Cardiac fibroblast (primary cell): Measurements from ENCODE around the gene MRTFB.

Experiments used
- DNase-seq, 2 donors: peaks; one replicate each; pipeline versions ENCODE4 v3.0.0 to v3.0.0-alpha.2; 2010; ENCODE audit warnings: low read depth in 2 of 2
- H3K4me3 ChIP-seq, 2 donors: replicated peaks in 1 of 2; 1 replicate in 1 of 2; 2 replicates in 1 of 2; pipeline ENCODE4 v1.5.1; 2011; ENCODE audit warnings: low read depth in 2 of 2, low read length in 2 of 2, mild to moderate bottlenecking in 2 of 2, moderate library complexity in 1 of 2
- TF ChIP-seq, protein P1 (sequence below): IDR thresholded peaks from one replicate; pipeline ENCODE4 v1.5.1; 2011; ENCODE audit warnings: low read depth, mild to moderate bottlenecking, low read length, inconsistent platforms

Gene MRTFB

DNA sequence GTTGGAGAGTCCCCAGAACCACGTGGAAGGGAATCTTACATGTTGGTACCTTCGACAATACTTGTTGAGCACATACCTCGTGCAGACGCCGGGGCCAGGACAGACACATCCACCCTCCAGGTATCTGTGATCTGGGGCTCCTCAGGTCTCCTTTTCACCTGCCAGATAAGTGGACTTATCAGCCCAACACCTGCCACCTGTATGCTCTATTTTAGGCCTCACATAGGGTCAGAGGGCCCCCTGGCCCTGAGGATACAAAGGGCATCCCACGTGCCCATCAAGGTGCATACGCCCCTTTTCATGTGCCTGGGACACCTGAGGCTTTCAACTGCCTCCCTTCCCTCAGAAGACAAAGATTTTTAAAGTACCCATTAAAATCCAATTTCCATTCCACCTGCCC, 212.7 kb downstream of the MRTFB start:
- DNase-seq, result no peak
- H3K4me3 ChIP-seq, result no peak overlapping the region
- TF ChIP-seq, protein P1, sequence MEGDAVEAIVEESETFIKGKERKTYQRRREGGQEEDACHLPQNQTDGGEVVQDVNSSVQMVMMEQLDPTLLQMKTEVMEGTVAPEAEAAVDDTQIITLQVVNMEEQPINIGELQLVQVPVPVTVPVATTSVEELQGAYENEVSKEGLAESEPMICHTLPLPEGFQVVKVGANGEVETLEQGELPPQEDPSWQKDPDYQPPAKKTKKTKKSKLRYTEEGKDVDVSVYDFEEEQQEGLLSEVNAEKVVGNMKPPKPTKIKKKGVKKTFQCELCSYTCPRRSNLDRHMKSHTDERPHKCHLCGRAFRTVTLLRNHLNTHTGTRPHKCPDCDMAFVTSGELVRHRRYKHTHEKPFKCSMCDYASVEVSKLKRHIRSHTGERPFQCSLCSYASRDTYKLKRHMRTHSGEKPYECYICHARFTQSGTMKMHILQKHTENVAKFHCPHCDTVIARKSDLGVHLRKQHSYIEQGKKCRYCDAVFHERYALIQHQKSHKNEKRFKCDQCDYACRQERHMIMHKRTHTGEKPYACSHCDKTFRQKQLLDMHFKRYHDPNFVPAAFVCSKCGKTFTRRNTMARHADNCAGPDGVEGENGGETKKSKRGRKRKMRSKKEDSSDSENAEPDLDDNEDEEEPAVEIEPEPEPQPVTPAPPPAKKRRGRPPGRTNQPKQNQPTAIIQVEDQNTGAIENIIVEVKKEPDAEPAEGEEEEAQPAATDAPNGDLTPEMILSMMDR, result no peak

GRCh38 chr16:14284371-14284770, 213.3 kb downstream of the MRTFB start:
- DNase-seq, result no peak
- TF ChIP-seq, protein P1, result no peak

GRCh38 chr16:14284930-14285512, 213.9 kb downstream of the MRTFB start:
- H3K4me3 ChIP-seq, result peak overlapping the region; percentile 76 to 86
- TF ChIP-seq, protein P1, result peak; percentile 42
- peak; percentile 77 to 82 for DNase-seq

More at GRCh38 chr16:14284371-14284770, 213.3 kb downstream of the MRTFB start:
- H3K4me3 ChIP-seq, result no peak overlapping the region

GRCh38 chr16:14285513-14286367, 214.6 kb downstream of the MRTFB start:
- TF ChIP-seq, protein P1, result no peak
- peak overlapping the region; percentile 76 to 86 for H3K4me3 ChIP-seq
- DNase-seq, result peak; percentile 96 to 97

GRCh38 chr16:14286368-14287230, 215.5 kb downstream of the MRTFB start:
- TF ChIP-seq, protein P1, result no peak
- DNase-seq, result peak in 1 of 2 donors; percentile 57
- H3K4me3 ChIP-seq, result peak overlapping the region; percentile 41 to 43

DNA sequence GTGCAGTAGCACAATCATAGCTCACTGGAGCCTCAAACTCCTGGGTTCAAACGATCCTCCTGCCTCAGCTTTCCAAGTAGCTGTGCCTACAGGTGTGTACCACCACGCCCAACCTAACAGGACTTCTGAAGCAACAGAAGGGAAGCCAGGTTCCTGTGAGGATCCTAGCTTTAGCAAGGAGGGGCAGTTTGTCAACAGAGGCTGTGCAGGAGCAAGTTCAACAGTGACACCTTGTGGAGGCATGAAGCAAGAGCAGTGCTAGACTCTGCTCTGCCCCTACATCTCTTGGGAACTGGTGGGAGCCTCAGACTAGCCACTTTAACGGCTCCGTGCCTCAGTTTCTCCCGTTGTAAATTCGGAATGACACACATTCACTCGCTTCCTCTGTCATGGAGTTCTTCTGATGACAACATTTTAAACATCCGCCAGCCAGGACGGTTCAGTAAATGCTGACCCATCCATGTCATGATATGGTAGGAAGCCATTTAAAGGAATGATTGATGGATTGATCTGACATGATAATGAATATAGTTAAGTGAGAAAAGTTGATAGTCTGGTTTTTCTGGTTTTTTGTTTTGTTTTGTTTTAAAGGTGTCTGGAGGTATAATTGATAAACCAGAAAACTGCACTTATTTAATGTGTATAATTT, 218.7 kb downstream of the MRTFB start:
- TF ChIP-seq, protein P1, result peak; percentile 60
- DNase-seq, result peak in 1 of 2 donors; percentile 52
- H3K4me3 ChIP-seq, result no peak overlapping the region
